Brain microvascular endothelial cell (primary cell): ENCODE results near the gene TNFAIP8L3.
A peak's percentile ranks its signal among the peaks of the same experiment; 100 is the strongest.
"Not testable (repeated sequence)": the region's sequence is repeated elsewhere in the genome, so short reads cannot be mapped to it uniquely, and the experiment has no call there.

ENCODE experiments used
- DNase-seq: peaks from one replicate; pipeline ENCODE4 v3.0.0-alpha.2; 2020
- H3K27ac ChIP-seq: fragments of 250-450 bp; sonication (Bioruptor Pico); 2 replicates; pipeline ENCODE4 v1.5.1; 2020; ENCODE audit warnings: mild to moderate bottlenecking, moderate library complexity
- H3K27me3 ChIP-seq: fragments of 250-450 bp; sonication (Bioruptor Pico); replicated peaks from 2 replicates; pipeline ENCODE4 v1.5.1; 2020; ENCODE audit warnings: mild to moderate bottlenecking
- H3K36me3 ChIP-seq: fragments of 250-450 bp; sonication (Bioruptor Pico); replicated peaks from 2 replicates; pipeline ENCODE4 v1.5.1; 2020; ENCODE audit warnings: mild to moderate bottlenecking
- H3K4me3 ChIP-seq: 2 replicates; pipeline ENCODE4 v1.5.1; 2011; ENCODE audit warnings: low read depth, mild to moderate bottlenecking, control low read depth, low read length, moderate library complexity
- in situ Hi-C: cut with HindIII; loops from 2 replicates; pipeline ENCODE4 v1.10.0; 2017; ENCODE audit warnings: low sequenced_read_pairs, low pct_ligation_motif_present
- TF ChIP-seq, protein P1 (sequence below): IDR thresholded peaks from 2 replicates; pipeline ENCODE4 v1.5.1; 2011; ENCODE audit warnings: low read depth, mild to moderate bottlenecking, moderate library complexity, low read length, control low read depth, inconsistent platforms; ENCODE audit errors: missing control alignments

The TNFAIP8L3 gene

DNA sequence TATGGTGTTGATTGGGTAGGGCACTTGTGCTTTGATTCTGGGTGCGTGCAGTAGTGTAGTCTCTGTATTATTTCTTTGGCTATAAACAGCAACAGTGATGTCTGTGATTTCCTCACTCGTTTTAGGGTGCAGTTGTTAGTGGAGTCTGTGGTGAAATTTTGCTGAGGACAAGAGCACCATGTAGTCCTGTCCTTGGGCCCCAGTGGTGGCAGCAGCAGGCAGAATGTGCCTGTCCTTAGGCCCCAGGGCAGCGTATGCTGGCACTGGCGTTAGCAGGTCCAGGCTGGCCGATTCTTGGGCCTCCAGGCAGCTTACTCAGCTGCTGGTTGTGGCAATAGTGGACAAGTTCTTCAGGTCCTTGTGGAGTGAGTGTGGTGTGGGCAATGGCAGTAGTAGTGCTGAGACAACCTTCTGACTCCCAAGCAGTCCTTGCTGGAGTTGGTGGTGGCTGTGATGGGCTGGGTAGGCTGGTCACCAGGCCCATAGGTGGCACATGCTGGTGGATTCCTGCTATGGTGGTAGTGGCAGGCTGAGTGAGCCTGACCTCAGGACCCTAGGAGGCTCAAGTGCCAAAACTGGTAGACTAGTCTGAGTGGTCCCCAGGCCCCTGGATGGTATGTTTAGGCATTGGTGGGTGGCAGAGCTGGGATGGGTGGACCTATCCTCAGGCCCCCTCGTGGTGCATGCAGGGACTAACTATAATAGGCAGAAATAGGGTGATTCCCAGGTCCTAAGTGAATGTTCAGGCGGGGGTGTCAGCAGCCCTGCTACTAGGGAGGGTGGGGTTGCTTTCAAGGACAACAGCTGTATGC lies 56.3 kb downstream of the TNFAIP8L3 start:
- in situ Hi-C loops = no loop called here
- Histone ChIP-seq H3K27me3 (no peaks in the 10 kb centered on the region), H3K4me3 (no peak overlapping the region), H3K36me3 (no peaks in the 10 kb centered on the region), H3K27ac (no peak overlapping the region)
- DNase-seq = no peak
- TF ChIP-seq, protein P1, sequence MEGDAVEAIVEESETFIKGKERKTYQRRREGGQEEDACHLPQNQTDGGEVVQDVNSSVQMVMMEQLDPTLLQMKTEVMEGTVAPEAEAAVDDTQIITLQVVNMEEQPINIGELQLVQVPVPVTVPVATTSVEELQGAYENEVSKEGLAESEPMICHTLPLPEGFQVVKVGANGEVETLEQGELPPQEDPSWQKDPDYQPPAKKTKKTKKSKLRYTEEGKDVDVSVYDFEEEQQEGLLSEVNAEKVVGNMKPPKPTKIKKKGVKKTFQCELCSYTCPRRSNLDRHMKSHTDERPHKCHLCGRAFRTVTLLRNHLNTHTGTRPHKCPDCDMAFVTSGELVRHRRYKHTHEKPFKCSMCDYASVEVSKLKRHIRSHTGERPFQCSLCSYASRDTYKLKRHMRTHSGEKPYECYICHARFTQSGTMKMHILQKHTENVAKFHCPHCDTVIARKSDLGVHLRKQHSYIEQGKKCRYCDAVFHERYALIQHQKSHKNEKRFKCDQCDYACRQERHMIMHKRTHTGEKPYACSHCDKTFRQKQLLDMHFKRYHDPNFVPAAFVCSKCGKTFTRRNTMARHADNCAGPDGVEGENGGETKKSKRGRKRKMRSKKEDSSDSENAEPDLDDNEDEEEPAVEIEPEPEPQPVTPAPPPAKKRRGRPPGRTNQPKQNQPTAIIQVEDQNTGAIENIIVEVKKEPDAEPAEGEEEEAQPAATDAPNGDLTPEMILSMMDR = no peak

DNA sequence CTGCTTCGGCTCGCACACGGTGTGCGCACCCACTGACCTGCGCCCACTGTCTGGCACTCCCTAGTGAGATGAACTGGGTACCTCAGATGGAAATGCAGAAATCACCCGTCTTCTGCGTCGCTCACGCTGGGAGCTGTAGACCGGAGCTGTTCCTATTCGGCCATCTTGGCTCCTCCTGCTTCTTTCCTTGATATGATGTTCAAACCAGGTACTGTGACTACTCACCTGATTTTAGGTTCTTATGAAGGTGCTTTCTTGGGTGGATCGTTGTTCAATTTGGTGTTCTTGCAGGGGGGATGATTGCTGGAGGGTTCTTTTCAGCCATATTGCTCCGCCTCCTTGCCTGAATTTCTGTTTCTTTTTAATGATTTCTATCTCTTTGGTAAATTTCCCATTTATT lies 57.2 kb downstream of the TNFAIP8L3 start:
- H3K27ac ChIP-seq, DNase-seq, H3K27me3 ChIP-seq, in situ Hi-C loops, H3K36me3 ChIP-seq, H3K4me3 ChIP-seq: not testable (repeated sequence)

GRCh38 chr15:51030649-51031316 lies 63.9 kb downstream of the TNFAIP8L3 start:
- TF ChIP-seq, protein P1 = no peak

DNA sequence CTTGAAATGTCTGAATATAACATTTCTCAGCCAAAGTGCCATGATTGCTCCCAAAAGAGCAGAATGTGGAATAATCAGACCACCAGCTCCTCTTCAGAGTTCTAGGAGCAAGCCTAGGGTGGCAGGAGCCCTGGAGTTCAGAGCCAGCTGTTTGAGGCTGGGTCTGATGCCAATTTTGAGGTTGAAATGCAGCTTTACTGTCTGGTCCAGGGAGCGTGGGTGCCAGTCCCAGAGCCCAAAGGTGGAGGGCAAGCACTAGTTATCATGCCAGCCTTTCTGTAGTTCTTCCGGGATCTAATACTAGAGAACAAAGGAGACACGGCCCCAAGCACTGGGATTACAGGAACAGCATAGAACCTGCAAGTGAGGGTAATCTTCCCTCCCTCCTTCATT lies 69.3 kb downstream of the TNFAIP8L3 start:
- Histone ChIP-seq H3K36me3 (no peaks in the 10 kb centered on the region), H3K27me3 (no peaks in the 10 kb centered on the region), H3K4me3 (no peak overlapping the region), H3K27ac (no peak overlapping the region)
- no peak for DNase-seq
- in situ Hi-C loops = no loop called here
- TF ChIP-seq, protein P1 = no peak

More at GRCh38 chr15:51030649-51031316, 63.9 kb downstream of the TNFAIP8L3 start:
- no peaks in the 10 kb centered on the region for H3K27me3 ChIP-seq
- peak; percentile 86 for DNase-seq
- no peak overlapping the region for H3K4me3 ChIP-seq
- H3K36me3 ChIP-seq = no peaks in the 10 kb centered on the region
- H3K27ac ChIP-seq = peak overlapping the region; percentile 22
- in situ Hi-C loops = no loop called here

DNA sequence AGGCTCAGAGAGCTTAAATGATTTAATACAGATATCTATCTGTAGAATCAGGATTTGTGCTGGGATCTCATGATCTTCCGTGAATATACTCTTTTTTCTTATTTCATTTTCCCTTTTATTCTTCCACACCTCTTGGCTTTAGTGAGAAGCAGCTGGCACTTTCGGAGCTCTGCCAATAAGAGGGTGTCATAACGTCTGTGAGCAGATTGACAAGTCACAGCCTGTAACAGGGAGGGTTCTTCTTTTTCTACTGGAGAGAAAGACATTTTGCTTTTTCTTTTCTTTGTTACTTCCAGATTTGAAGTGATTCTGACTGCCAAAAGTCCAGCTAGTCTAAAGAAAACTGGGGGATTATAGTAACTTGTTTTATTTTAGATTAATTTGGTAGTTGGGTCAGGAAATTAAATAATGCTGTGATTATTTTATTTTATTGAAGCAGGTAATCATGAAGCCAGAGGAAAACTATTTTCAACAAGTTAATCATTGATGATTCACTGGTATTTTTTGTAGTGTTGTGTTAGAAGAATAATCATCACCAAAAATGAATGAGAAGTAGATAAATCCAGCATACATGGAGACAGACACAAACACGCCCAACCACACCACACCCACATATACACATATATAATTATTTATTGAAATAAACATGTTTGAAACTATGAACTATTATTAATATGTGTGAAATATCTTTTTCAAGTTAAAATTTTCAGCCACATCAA lies 69.8 kb downstream of the TNFAIP8L3 start:
- Histone ChIP-seq H3K4me3 (no peak overlapping the region), H3K27ac (no peak overlapping the region)
- in situ Hi-C loops = no loop called here

GRCh38 chr15:51023499-51023898 lies 71.2 kb downstream of the TNFAIP8L3 start:
- Histone ChIP-seq H3K27me3 (no peaks in the 10 kb centered on the region), H3K27ac (no peak overlapping the region), H3K4me3 (no peak overlapping the region), H3K36me3 (no peaks in the 10 kb centered on the region)
- DNase-seq = no peak
- in situ Hi-C loops = no loop called here
- TF ChIP-seq, protein P1 = no peak

More for the DNA sequence above, 69.8 kb downstream of the TNFAIP8L3 start:
- TF ChIP-seq, protein P1 = no peak
- Histone ChIP-seq H3K27me3 (no peaks in the 10 kb centered on the region), H3K36me3 (no peaks in the 10 kb centered on the region)
- no peak for DNase-seq
